GM19372 (cell line): ENCODE results near the gene CCDC158.
"Not testable (repeated sequence)": the region's sequence is repeated elsewhere in the genome, so short reads cannot be mapped to it uniquely, and the experiment has no call there.

Experiments used
- ATAC-seq: cut with Tn5 transposase; IDR thresholded peaks from one replicate; pipeline ENCODE4 v1.9.1; 2021; ENCODE audit warnings: mild to moderate bottlenecking, low read depth, moderate library complexity; ENCODE audit not compliant: unreplicated experiment

The CCDC158 gene

DNA sequence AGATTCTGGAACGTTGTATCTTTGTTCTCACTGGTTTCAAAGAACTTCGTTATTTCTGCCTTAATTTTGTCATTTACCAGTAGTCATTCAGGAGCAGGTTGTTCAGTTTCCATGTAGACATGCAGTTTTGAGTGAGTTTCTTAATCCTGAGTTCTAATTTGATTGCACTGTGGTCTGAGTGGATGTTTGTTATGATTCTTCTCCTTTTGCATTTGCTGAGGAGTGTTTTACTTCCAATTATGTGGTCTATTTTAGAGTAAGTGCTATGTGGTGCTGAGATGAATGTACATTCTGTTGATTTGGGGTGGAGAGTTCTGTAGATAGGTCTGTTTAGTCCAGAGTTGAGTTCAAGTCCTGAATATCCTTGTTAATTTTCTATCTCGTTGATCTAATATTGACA, 133.1 kb downstream of the CCDC158 start:
- ATAC-seq: not testable (repeated sequence)

- no peak for ATAC-seq
Observed at GRCh38 chr4:76283900-76284299, 137.0 kb downstream of the CCDC158 start.

- no peak for ATAC-seq
Observed at GRCh38 chr4:76282941-76283689, 137.8 kb downstream of the CCDC158 start.

- ATAC-seq: not testable (repeated sequence)
Observed at GRCh38 chr4:76281594-76281993, 139.3 kb downstream of the CCDC158 start.

- ATAC-seq: no peak
Observed at GRCh38 chr4:76280488-76281441, 140.2 kb downstream of the CCDC158 start.

DNA sequence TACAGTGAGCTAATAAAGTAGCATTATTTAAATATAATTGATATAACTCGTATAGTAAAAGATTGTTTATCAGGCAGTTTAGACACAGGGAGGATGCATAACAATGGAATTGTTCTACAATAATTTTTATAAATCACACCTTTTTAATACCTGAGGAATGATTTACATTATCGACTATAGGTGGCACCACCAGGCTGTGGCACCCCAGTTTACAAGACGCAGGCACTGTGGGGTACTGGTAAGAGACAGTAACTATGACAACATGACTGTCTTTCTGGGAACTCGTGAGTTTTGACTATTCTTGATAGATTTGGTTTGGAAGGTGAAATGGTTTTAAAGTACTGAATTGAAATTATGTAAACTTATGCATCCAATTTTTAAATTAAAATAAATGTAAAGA, 141.5 kb downstream of the CCDC158 start:
- no peak for ATAC-seq

DNA sequence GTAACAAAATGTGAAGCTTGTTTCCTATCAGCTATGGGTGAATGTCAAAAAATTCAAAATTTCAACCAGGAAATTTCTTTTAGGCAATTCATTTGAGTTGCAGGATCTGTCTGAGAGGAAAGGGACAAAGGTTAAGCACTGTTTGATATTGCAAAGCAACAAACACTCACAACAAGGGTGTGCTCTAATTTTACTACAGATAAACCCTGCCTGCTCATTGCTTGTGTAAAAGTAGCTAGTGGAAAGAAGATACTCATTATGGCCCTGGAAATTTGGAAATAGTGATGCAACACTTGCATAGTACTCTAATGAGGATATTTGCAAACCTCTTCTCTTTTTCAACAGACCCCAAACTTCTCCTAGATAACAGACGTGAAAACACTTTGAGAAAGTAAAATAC, 142.4 kb downstream of the CCDC158 start:
- ATAC-seq: no peak

DNA sequence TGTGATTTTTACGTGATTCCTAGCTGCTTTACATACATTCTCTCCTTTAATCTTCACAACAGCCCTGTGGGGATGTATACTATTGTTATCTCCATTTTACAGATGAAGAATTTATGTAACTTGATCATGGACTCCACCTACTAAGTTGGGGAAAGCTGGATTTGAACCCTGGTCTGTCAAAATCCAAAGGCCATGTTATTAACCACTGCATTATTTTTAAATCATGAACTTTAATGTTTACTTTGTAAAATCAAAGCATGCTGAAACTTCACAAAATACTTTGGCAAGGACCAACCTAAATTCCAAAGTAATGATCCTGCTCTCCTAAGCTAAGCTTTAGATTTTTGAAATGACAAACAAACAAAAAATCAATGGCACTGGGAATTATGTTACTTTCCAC, 143.3 kb downstream of the CCDC158 start:
- ATAC-seq: no peak

DNA sequence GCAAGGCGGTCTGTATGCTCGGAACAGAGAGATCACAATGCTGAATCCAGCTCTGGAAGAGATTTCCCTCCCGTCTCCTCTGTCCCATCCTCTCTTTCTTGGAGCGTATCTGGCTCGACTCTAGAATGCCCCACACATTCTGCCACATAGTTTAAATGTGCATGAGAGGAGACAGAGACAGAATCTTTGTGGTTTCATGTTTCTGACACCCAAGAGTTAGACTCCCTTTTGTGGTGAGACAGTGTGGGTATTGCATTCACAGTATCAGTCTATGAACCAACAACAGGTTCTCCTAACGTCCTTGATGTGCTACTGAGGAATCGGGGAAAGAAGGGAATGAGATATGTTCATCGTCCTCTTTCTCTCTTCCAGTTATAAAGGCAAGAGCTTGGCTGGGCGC, 144.1 kb downstream of the CCDC158 start:
- no peak for ATAC-seq

- ATAC-seq: no peak
Observed at GRCh38 chr4:76275486-76276124, 145.3 kb downstream of the CCDC158 start.

GRCh38 chr4:76272999-76273398, 147.9 kb downstream of the CCDC158 start:
- no peak for ATAC-seq

GRCh38 chr4:76272582-76272981, 148.4 kb downstream of the CCDC158 start:
- no peak for ATAC-seq

GRCh38 chr4:76272073-76272472, 148.9 kb downstream of the CCDC158 start:
- ATAC-seq: no peak

DNA sequence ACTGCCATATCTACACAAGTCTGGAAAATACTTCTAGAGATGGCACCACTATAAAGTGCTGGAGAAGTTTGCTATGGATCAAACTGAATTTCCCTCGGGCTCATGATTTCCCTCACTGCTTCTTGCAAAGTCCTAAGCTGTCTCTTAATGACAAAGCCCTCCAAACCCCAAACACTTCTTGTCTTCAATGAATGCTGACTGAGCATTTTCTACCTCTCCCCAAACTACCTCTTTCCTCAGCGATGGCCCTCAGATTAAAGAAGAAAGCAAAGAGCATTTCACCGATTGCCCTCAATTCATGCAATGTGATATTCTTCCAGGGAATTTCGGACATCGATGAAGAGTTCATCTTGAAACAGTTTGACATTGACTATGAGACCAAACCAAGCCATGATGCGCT, 149.7 kb downstream of the CCDC158 start:
- ATAC-seq: no peak

DNA sequence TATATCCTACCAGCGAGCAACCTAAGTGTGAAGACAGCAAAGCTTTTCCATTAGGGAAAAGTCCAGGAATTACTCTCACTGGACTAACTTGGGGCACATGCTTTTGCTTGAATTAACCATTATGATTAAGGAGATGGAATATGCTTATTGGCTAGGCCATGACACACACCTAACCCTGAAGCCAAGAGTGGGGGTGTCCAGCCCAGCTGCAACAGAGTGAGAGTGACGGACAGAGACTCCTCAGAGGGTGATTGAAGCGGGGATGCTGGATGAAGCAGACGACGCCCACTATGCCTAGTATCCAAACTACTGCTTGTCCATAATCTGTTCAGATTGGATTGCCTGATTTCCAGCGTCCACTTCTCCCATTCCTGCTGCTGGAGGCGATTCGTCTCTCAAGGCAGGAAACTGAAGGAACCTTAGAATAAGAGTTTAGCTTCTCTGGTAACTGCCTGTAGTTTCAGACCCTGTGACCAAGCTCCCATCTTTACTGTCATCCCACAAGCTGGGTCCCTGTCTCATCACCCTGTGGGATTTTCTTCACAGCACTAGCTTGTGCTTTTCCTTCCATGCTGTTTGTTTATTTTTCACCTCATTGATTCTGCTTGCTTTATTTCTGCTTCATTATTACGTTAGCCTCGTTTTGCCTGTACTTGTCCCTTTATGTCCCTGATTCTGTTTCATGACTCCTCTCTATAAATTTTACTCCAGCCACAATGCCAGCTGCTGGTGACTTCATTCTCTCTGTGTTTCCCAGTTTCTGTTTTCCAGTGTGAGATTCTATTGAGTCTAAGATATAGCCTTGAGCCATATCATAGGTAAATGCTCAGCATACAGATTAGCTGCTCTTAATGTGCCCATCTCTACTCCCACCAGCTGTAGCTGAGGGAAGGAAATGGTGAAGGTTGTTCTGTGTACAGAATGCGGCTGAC, 150.4 kb downstream of the CCDC158 start:
- no peak for ATAC-seq

GRCh38 chr4:76267811-76268210, 153.1 kb downstream of the CCDC158 start:
- ATAC-seq: no peak

GRCh38 chr4:76266627-76267026, 154.3 kb downstream of the CCDC158 start:
- no peak for ATAC-seq

DNA sequence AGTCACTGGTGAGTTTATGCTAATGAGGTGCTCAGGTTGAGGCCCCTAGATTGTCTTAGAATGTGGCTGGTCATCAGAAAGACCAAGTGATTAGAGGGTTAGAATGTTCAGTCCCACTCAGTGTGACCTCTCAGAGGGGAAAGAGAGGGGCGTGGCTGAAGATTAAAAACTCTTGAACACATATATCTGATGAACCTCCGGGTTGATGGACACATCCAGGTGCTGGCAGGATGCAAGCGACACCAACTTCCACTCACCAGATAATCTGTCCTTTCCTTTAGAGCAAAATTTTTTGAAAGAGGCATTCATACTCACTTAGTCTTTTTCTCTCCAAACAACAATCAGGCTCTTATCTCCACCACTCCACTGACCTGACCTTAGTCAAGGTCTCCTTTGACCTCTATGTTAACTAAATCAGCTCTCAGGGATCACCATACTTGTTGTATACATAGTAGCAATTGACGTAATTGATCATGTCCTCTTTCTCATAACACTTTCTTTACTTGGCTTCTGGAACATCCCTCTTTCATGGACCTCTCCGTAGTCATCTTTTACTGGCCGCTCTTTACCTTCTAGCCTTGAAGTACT, 155.2 kb downstream of the CCDC158 start:
- ATAC-seq: no peak
